H9 (cell line): ENCODE data around the gene GPR141. TPM values are rescaled to one million over a fixed set of nuclear protein-coding genes. Genes with fewer than 3 reads are reported as not detected.

Source experiments
- DNase-seq: peaks from one replicate; pipeline ENCODE4 v3.0.0-alpha.2; 2017
- H2AFZ ChIP-seq: one replicate; pipeline ENCODE4 v1.6.1; 2013; ENCODE audit warnings: mild to moderate bottlenecking, low read length, control low read depth, moderate library complexity
- H2AK5ac ChIP-seq: 2 replicates; pipeline ENCODE4 v1.6.1; 2013; ENCODE audit warnings: low read length, control low read depth, mixed read lengths; ENCODE audit not compliant: insufficient read length
- H2BK120ac ChIP-seq: one replicate; pipeline ENCODE4 v1.6.1; 2013; ENCODE audit warnings: low read depth, mild to moderate bottlenecking, low read length, control low read depth, inconsistent platforms; ENCODE audit not compliant: poor library complexity, severe bottlenecking
- H2BK12ac ChIP-seq: 2 replicates; pipeline ENCODE4 v1.6.1; 2013; ENCODE audit warnings: low read length, control low read depth, mixed read lengths, low read depth; ENCODE audit not compliant: insufficient read length
- H2BK15ac ChIP-seq: 2 replicates; pipeline ENCODE4 v1.6.1; 2013; ENCODE audit warnings: low read depth, low read length, control low read depth
- H2BK20ac ChIP-seq: one replicate; pipeline ENCODE4 v1.6.1; 2013; ENCODE audit warnings: low read depth, mild to moderate bottlenecking, low read length, control low read depth, inconsistent platforms; ENCODE audit not compliant: poor library complexity, severe bottlenecking
- H2BK5ac ChIP-seq: 2 replicates; pipeline ENCODE4 v1.6.1; 2013; ENCODE audit warnings: low read length, control low read depth, mixed read lengths; ENCODE audit not compliant: insufficient read length
- H3K14ac ChIP-seq: 2 replicates; pipeline ENCODE4 v1.6.1; 2013; ENCODE audit warnings: low read length, control low read depth; ENCODE audit not compliant: insufficient read depth
- H3K18ac ChIP-seq: 2 replicates; pipeline ENCODE4 v1.6.1; 2013; ENCODE audit warnings: low read depth, mild to moderate bottlenecking, mixed read lengths, low read length, control low read depth; ENCODE audit not compliant: insufficient read length
- H3K23ac ChIP-seq: 2 replicates; pipeline ENCODE4 v1.6.1; 2013; ENCODE audit warnings: low read length, control low read depth, mixed read lengths, low read depth; ENCODE audit not compliant: insufficient read length
- H3K23me2 ChIP-seq: 2 replicates; pipeline ENCODE4 v1.6.1; 2013; ENCODE audit warnings: low read depth, mild to moderate bottlenecking, mixed read lengths, low read length, control low read depth; ENCODE audit not compliant: insufficient read length, poor library complexity, severe bottlenecking
- H3K27ac ChIP-seq: 2 replicates; pipeline ENCODE4 v1.5.1; 2013; ENCODE audit warnings: low read length, control low read depth, mixed read lengths, low read depth; ENCODE audit not compliant: insufficient read length
- H3K27me3 ChIP-seq: 2 replicates; pipeline ENCODE4 v1.6.1; 2013; ENCODE audit warnings: low read length, control low read depth, inconsistent platforms; ENCODE audit not compliant: insufficient read depth
- H3K4ac ChIP-seq: 2 replicates; pipeline ENCODE4 v1.6.1; 2013; ENCODE audit warnings: low read depth, mild to moderate bottlenecking, control low read depth, inconsistent platforms, low read length, moderate library complexity
- H3K4me1 ChIP-seq: 2 replicates; pipeline ENCODE4 v1.6.1; 2013; ENCODE audit warnings: low read length, control low read depth, inconsistent platforms; ENCODE audit not compliant: insufficient read depth
- H3K4me2 ChIP-seq: 2 replicates; pipeline ENCODE4 v1.6.1; 2013; ENCODE audit warnings: low read length, control low read depth, mixed read lengths; ENCODE audit not compliant: insufficient read length, insufficient read depth
- H3K56ac ChIP-seq: 2 replicates; pipeline ENCODE4 v1.6.1; 2013; ENCODE audit warnings: low read depth, mild to moderate bottlenecking, mixed read lengths, low read length, control low read depth; ENCODE audit not compliant: insufficient read length
- H3K79me1 ChIP-seq: 2 replicates; pipeline ENCODE4 v1.6.1; 2013; ENCODE audit warnings: low read depth, mild to moderate bottlenecking, moderate library complexity, low read length, control low read depth, inconsistent platforms; ENCODE audit not compliant: insufficient read depth, poor library complexity, severe bottlenecking
- H3K79me2 ChIP-seq: 2 replicates; pipeline ENCODE4 v1.6.1; 2013; ENCODE audit warnings: low read length, control low read depth, inconsistent platforms; ENCODE audit not compliant: insufficient read depth
- H3K9ac ChIP-seq: 2 replicates; pipeline ENCODE4 v1.6.1; 2013; ENCODE audit warnings: low read length, control low read depth, mixed read lengths; ENCODE audit not compliant: insufficient read length; ENCODE audit errors: extremely low read depth
- H3K9me3 ChIP-seq: one replicate; pipeline ENCODE4 v1.6.1; 2013; ENCODE audit warnings: low read depth, low read length, inconsistent platforms; ENCODE audit not compliant: control insufficient read depth
- H3T11ph ChIP-seq: one replicate; pipeline ENCODE4 v1.6.1; 2013; ENCODE audit warnings: mild to moderate bottlenecking, low read length, control low read depth, inconsistent platforms
- H4K20me1 ChIP-seq: one replicate; pipeline ENCODE4 v1.6.1; 2013; ENCODE audit not compliant: control insufficient read depth, insufficient read length, insufficient read depth
- H4K5ac ChIP-seq: 2 replicates; pipeline ENCODE4 v1.6.1; 2013; ENCODE audit warnings: low read depth, mild to moderate bottlenecking, mixed read lengths, low read length, control low read depth; ENCODE audit not compliant: insufficient read length
- H4K8ac ChIP-seq: replicated peaks from 2 replicates; pipeline ENCODE4 v1.6.1; 2013; ENCODE audit warnings: low read length, control low read depth, mixed read lengths, low read depth; ENCODE audit not compliant: insufficient read length
- H4K91ac ChIP-seq: 2 replicates; pipeline ENCODE4 v1.6.1; 2013; ENCODE audit warnings: low read depth, mild to moderate bottlenecking, moderate library complexity, mixed read lengths, low read length, control low read depth; ENCODE audit not compliant: insufficient read length
- H3K27ac Mint-ChIP-seq, 3 experiments: 2 replicates in 2 of 3; 3 replicates in 1 of 3; pipeline ENCODE4 v1.8.0; 2020 to 2021; ENCODE audit warnings: mixed read lengths in 3 of 3, mild to moderate bottlenecking in 1 of 3, moderate library complexity in 1 of 3
- H3K27me3 Mint-ChIP-seq: 2 replicates; pipeline ENCODE4 v1.8.0; 2021; ENCODE audit warnings: low read depth, mild to moderate bottlenecking, moderate library complexity, mixed read lengths
- H3K36me3 Mint-ChIP-seq, 3 experiments: 2 replicates in 2 of 3; 3 replicates in 1 of 3; pipeline ENCODE4 v1.8.0; 2020 to 2021; ENCODE audit warnings: low read depth in 3 of 3, mixed read lengths in 3 of 3; ENCODE audit not compliant: insufficient read depth in 1 of 3
- H3K4me1 Mint-ChIP-seq, 2 experiments: 2 replicates each; pipeline ENCODE4 v1.8.0; 2020; ENCODE audit warnings: mixed read lengths in 2 of 2
- H3K4me3 Mint-ChIP-seq, 2 experiments: 2 replicates in 1 of 2; 3 replicates in 1 of 2; pipeline ENCODE4 v1.8.0; 2020 to 2021; ENCODE audit warnings: mild to moderate bottlenecking in 2 of 2, mixed read lengths in 2 of 2, moderate library complexity in 1 of 2
- H3K9me3 Mint-ChIP-seq, 2 experiments: 2 replicates in 1 of 2; 3 replicates in 1 of 2; pipeline ENCODE4 v1.8.0; 2020; ENCODE audit warnings: mild to moderate bottlenecking in 2 of 2, mixed read lengths in 2 of 2, moderate library complexity in 1 of 2
- WGBS: extraction: QIAGEN DNeasy Blood & Tissue Kit; methylation state at CpG from one replicate; pipeline ENCODE4 v1.1.7; 2013; ENCODE audit warnings: missing lambda C conversion rate, low lambda C conversion rate, mixed read lengths; ENCODE audit not compliant: insufficient read length; ENCODE audit errors: extremely low coverage; 5-methylcytosine and 5-hydroxymethylcytosine counted together
- total RNA-seq: library from RNA; stranded (reverse); gene quantifications from 2 replicates; pipeline ENCODE4 v1.2.1, GENCODE V29; 2021
- TF ChIP-seq, protein P1 (sequence below): fragments of 200-600 bp; sonication (generic); conservative IDR thresholded peaks from 3 replicates; pipeline ENCODE4 v1.8.0; 2021; ENCODE audit warnings: antibody characterized with exemption, mild to moderate bottlenecking

The GPR141 gene
- total RNA-seq, 1 experiment from 2014 or later: 0.50 TPM

DNA sequence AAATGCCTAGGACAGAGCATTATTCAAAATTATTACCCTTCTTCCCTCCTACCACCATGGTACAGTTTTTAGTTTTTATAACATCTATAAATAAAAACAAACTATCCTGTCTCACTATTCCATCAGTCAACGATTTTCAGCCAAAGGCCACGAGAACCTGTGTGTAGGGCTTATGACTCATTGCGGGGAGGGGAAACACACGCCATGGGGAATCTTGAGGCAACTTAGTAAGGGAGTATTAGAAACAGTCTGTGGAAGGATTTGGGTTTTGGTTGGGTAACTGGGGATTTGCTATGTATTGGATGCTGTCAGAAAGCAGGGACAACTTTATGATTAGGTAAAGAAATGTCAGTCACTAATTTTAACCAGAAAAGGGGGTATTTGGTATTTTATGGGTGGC is 14.7 kb downstream of the GPR141 start:
- H3K27me3 Mint-ChIP-seq: no peaks in the 10 kb centered on the region
- no peaks in the 10 kb centered on the region for H3K36me3 Mint-ChIP-seq
- Histone ChIP-seq H3K4me2 (no peak overlapping the region), H3K9ac (no peak overlapping the region), H3K14ac (no peak overlapping the region), H2BK5ac (no peak overlapping the region), H2BK15ac (no peak overlapping the region), H4K8ac (no peak overlapping the region), H3K18ac (no peak overlapping the region), H3K79me2 (no peaks in the 10 kb centered on the region), H2BK20ac (no peak overlapping the region), H3T11ph (no peak overlapping the region), H2BK120ac (no peak overlapping the region), H3K79me1 (no peaks in the 10 kb centered on the region), H3K56ac (no peak overlapping the region), H3K9me3 (no peaks in the 10 kb centered on the region), H3K23me2 (no peaks in the 10 kb centered on the region), H3K27ac (no peak overlapping the region), H4K91ac (no peak overlapping the region), H3K23ac (no peak overlapping the region), H4K20me1 (no peaks in the 10 kb centered on the region), H2AK5ac (no peak overlapping the region), H4K5ac (no peak overlapping the region), H3K4me1 (0 out of 2 replicates have a peak, but pooled peaks cover 3% of the 10 kb centered on the region), H3K27me3 (no peaks in the 10 kb centered on the region), H2BK12ac (no peak overlapping the region), H2AFZ (no peak overlapping the region), H3K4ac (no peak overlapping the region)
- no peak overlapping the region for H3K27ac Mint-ChIP-seq
- TF ChIP-seq, protein P1, sequence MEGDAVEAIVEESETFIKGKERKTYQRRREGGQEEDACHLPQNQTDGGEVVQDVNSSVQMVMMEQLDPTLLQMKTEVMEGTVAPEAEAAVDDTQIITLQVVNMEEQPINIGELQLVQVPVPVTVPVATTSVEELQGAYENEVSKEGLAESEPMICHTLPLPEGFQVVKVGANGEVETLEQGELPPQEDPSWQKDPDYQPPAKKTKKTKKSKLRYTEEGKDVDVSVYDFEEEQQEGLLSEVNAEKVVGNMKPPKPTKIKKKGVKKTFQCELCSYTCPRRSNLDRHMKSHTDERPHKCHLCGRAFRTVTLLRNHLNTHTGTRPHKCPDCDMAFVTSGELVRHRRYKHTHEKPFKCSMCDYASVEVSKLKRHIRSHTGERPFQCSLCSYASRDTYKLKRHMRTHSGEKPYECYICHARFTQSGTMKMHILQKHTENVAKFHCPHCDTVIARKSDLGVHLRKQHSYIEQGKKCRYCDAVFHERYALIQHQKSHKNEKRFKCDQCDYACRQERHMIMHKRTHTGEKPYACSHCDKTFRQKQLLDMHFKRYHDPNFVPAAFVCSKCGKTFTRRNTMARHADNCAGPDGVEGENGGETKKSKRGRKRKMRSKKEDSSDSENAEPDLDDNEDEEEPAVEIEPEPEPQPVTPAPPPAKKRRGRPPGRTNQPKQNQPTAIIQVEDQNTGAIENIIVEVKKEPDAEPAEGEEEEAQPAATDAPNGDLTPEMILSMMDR: no peak
- H3K4me3 Mint-ChIP-seq: no peak overlapping the region
- H3K4me1 Mint-ChIP-seq: peaks cover 33 to 34% of the 10 kb centered on the region in 2 experiments
- no peaks in the 10 kb centered on the region for H3K9me3 Mint-ChIP-seq
- DNase-seq: no peak
- WGBS: no CpG with 5 or more reads among the region's 4 CpGs
